ENCODE results near the gene KCTD5.
"Not testable (repeated sequence)": the region's sequence is repeated elsewhere in the genome, so short reads cannot be mapped to it uniquely, and the experiment has no call there.

GRCh38 chr16:2721634-2722173 lies 39.4 kb downstream of the KCTD5 start:
- not testable (repeated sequence) for TF ChIP-seq CTCF, POLR2AphosphoS5, POLR2A, EP300 (IDR thresholded peaks at IDR 0.05)

All from sigmoid colon (tissue), 4 donors.